ENCODE measurements around the gene PLIN4. TPM values are rescaled to one million over a fixed set of nuclear protein-coding genes. Genes with fewer than 3 reads are reported as not detected.

Gene PLIN4, protein sequence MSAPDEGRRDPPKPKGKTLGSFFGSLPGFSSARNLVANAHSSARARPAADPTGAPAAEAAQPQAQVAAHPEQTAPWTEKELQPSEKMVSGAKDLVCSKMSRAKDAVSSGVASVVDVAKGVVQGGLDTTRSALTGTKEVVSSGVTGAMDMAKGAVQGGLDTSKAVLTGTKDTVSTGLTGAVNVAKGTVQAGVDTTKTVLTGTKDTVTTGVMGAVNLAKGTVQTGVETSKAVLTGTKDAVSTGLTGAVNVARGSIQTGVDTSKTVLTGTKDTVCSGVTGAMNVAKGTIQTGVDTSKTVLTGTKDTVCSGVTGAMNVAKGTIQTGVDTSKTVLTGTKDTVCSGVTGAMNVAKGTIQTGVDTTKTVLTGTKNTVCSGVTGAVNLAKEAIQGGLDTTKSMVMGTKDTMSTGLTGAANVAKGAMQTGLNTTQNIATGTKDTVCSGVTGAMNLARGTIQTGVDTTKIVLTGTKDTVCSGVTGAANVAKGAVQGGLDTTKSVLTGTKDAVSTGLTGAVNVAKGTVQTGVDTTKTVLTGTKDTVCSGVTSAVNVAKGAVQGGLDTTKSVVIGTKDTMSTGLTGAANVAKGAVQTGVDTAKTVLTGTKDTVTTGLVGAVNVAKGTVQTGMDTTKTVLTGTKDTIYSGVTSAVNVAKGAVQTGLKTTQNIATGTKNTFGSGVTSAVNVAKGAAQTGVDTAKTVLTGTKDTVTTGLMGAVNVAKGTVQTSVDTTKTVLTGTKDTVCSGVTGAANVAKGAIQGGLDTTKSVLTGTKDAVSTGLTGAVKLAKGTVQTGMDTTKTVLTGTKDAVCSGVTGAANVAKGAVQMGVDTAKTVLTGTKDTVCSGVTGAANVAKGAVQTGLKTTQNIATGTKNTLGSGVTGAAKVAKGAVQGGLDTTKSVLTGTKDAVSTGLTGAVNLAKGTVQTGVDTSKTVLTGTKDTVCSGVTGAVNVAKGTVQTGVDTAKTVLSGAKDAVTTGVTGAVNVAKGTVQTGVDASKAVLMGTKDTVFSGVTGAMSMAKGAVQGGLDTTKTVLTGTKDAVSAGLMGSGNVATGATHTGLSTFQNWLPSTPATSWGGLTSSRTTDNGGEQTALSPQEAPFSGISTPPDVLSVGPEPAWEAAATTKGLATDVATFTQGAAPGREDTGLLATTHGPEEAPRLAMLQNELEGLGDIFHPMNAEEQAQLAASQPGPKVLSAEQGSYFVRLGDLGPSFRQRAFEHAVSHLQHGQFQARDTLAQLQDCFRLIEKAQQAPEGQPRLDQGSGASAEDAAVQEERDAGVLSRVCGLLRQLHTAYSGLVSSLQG (N-terminal part only)
- total RNA-seq (2022; extraction: Qiagen RNA extraction), result 0.09 to 0.15 TPM (median 0.12 TPM) in 5 replicates

DNA sequence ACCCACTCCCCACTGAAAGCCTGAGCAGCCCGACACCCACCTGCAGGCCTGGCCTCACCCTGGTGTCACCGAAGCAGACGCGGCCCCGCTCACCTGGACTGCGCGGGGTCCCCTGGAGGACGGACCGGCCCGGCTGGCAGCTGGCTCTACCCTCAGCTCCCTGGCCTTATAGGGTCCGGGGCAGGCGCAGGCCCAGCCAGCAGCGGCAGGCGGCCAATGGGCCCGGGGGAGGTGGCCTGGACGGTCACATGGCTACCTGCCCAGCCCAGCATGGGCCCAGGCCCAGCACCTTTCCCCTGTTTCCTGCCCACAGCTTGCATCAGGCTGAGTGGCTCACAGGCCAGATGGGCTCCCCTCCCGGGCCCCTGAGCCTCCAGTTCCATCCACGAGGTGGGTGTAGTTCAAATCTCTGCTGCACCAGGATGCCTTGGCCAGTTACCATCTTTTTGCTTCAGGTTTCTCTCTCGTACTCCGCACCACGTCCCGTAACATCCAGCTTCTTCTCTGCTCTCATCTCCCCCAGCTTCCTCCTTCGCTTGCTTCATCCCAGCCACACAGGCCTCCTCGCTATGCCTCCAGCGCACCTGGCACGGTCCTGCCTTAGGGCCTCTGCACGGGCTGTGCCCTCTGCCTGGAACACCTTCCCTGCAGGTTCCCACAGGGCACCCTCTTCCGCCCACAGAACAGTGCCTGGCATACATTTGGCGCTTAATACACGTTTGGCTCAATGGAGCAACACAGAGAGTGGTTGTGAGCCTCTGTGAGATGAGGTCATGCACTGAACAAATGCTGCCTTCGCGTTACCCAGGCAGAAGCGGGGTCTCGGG is at the start of gene PLIN4:
Gene PLIN4 (minus strand): TSS at position 142 of the 827 bp plus-strand sequence. CDS start 214 bp downstream, outside the sequence.

DNA sequence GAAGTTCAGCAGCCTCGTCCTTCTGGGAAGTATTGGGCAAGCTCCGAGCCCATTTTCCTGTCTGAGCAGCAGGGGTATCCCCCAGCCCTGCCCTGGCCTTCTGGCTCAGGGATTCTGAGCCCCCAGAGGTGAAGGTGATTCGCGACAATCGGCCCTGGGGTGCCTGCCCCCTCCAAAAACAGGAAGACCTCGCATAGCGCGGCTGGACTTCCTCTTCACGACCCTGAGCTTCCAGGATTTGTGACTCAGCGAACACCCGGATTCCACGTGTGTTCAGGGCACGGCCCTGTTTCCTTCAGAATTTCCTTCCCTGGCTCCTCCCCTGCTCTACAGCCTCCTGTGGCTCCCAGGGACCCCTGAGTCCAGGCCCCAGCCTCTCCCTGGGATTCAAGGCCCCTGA is 41.3 kb upstream of the PLIN4 start, which contains the start of gene SEMA6B:
Gene SEMA6B (minus strand): TSS at position 116 of the 400 bp plus-strand sequence. CDS start 1,227 bp downstream, outside the sequence.

DNA sequence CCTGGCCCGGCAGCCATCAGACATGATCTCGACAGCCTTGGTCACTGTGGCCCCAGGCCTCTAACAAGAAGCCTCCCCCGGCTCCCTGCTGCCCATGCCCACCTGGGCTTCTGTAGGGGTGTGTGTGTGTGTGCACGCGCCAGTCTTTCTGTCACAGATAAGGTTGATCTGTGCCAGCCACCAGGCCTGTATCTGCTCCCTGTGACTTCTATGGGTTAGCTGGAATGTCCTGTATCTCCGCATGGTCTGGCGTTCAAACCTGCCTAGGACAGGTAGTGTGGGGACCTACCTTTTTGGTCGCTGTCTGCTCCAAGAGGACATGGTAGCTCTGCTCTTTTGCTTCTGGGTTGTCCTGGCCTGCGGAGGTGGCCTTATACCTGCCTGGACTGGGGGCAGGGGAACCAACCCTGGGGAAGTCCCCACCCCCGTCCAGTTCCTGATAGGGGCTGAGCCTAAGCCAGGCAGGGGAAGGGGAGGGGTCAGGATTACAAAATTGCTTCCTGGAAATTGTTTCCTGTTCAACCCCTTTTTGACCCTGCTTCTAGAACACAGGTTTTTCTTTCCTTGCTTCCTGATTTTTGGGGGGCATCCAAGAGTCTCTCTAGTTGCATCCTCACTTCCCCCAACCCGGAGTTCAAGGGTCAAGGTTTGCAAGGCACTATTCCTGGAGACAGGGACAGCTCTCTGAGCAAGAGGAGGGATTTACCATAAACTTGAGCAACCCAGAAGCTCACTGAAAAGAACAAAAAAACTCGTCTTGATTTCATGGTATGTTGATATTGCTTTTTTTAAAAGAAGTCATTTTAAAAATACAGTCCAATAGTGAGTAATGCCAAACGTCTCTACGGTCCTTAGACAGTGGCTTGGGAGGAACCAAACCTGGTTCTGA is 21.7 kb upstream of the PLIN4 start, which contains the start of gene LRG1:
Gene LRG1 (minus strand): TSS at position 344 of the 889 bp plus-strand sequence. CDS start 23 bp downstream, at position 321.

DNA sequence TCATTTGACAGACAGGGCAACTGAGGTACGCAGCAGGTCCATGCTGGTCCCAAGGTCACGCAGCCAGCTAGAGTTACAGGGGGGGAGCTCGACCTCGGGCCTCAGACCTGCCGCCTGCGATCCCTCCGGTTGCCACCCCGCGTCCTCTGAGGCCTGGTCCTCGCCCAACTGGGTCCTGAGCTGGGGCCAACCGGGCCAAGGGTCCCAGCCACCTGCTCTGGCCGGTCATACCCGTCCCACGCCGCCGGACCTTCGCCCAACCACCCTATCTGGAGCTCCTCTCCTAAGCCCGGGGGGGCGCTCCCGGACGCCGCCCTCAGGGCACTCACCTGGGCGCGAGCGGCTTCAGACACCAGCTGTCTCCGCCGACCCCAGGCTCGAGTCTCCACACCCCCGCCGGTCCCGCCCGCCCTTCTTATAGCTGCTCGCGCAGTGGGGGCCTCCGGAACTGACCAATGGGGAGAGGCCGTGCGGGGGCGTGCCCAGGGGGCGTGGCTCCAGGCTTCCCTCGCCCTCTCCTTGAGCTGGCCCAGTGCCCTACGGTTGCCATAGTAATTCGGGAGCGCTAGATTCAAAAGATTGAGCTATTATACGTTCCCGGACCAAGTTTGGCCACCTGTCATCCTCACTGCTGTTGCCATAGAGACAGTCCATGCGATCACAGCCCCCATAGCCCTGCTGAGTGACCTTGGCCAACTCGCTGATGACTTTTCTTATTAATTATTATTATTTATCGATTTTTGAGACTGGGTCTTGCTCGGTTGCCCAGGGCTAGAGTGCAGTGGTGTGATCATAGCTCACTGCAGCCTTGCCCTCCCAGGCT is 16.8 kb upstream of the PLIN4 start, which contains the start of gene PLIN5:
Gene PLIN5 (minus strand): TSS at position 389 of the 823 bp plus-strand sequence. CDS start 1,150 bp downstream, outside the sequence.

DNA sequence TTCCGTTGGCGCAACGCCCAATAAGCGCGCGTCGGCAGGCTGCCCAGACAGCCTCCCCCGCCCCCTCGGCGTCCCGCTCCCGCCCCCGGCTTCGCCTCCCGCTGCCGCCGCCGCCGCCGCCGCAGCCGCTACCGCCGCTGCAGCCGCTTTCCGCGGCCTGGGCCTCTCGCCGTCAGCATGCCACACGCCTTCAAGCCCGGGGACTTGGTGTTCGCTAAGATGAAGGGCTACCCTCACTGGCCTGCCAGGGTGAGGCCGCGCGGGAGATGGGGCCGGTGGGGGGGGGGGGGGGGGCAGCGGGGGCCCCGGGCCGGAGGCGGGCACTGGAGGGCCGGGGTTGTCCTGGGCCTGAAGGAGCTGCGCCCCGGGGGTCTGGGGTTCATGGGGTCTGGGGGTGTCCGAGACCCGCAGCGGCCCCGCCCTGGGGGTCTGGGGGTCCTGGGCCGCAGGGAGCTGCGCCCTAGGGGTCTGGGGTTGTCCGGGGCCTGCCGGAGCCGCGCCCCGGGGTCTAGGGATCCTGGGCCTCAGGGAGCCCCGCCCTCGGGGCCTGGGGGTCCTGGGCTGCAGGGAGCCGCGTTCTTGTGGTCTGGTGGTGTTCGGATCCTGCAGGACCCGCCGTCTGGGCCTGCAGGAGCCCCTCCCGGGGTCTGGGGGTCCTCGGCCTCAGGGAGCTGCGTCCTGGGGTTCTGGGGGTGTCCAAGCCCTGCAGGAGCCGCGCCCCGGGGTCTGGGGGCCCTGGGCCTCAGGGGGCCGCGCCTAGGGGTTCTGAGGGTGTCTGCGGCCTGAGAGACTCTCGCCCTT is 45.9 kb downstream of the PLIN4 start, which contains the start of gene HDGFL2:
Gene HDGFL2 (plus strand): TSS at position 124 of the 801 bp plus-strand sequence. CDS start 54 bp downstream, at position 178.

DNA sequence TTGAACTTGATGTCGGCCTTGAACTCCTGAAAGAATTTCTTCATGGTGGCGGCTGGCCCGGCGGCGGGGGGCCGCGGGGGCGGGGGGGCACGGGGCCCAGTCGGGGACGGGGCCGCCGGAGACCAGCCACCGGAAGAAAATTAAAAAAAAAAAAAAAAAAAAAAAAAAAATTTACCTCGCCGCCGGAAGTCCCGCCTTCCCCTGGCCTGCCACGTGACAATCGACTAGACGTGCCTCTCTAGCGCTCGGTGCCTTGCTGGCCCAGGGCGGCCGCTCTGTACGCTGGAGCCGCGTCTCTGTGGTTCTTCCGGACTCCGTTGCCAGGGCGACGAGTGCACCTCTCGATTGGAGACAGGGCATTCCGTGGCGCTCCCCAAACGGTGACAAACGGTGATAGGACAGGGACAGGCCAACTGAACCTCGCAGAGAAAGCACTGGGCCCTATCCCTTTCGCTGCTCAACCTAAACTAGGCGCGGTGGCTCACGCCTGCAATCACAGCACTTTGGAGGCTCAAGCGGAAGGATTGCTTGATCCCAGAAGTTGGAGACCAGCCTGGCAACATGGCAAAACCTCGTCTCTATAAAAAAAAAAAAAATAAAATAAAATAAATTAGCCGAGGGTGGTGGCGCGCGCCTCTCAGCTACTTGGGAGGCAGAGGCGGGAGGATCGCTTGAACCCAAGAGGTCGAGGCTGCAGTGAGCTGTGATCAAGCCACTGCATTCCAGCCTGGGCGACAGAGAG is 60.5 kb downstream of the PLIN4 start, which contains the start of gene UBXN6:
Gene UBXN6 (minus strand): TSS at position 141 of the 742 bp plus-strand sequence. CDS start 97 bp downstream, at position 44.

Other genes starting within 250 kb of the PLIN4 start
- 0.12 to 0.17 TPM (median 0.15 TPM) in 3 of 5 replicates, not detected in the others for gene SHD, start 239.2 kb downstream of the PLIN4 start, total RNA-seq (2022; extraction: Qiagen RNA extraction)
- not detected in 5 replicates for gene TMIGD2, start 216.1 kb downstream of the PLIN4 start, total RNA-seq (2022; extraction: Qiagen RNA extraction)
- gene FSD1, start 213.9 kb downstream of the PLIN4 start, total RNA-seq (2022; extraction: Qiagen RNA extraction), result 8.0 to 9.1 TPM (median 8.3 TPM) in 5 replicates
- gene STAP2, start 179.7 kb downstream of the PLIN4 start, total RNA-seq (2022; extraction: Qiagen RNA extraction), result 0.09 to 0.24 TPM in 2 of 5 replicates, not detected in the others
- gene MPND, start 174.9 kb downstream of the PLIN4 start, total RNA-seq (2022; extraction: Qiagen RNA extraction), result 5.0 to 12.2 TPM (median 10.5 TPM) in 5 replicates
- gene SH3GL1, start 117.9 kb downstream of the PLIN4 start, total RNA-seq (2022; extraction: Qiagen RNA extraction), result 45.8 to 61.4 TPM (median 59.4 TPM) in 5 replicates
- gene CHAF1A, start 115.8 kb downstream of the PLIN4 start, total RNA-seq (2022; extraction: Qiagen RNA extraction), result 20.4 to 22.3 TPM (median 21.2 TPM) in 5 replicates
- gene UBXN6, start 60.7 kb downstream of the PLIN4 start, total RNA-seq (2022; extraction: Qiagen RNA extraction), result 39.6 to 66.9 TPM (median 60.1 TPM) in 5 replicates
- gene HDGFL2, start 46.2 kb downstream of the PLIN4 start, total RNA-seq (2022; extraction: Qiagen RNA extraction), result 25.2 to 29.7 TPM (median 26.5 TPM) in 5 replicates
- 0.10 to 0.39 TPM (median 0.14 TPM) in 5 replicates for gene PLIN5, start 16.7 kb upstream of the PLIN4 start, total RNA-seq (2022; extraction: Qiagen RNA extraction)
- gene LRG1, start 21.6 kb upstream of the PLIN4 start, total RNA-seq (2022; extraction: Qiagen RNA extraction), result 0.06 to 0.20 TPM (median 0.11 TPM) in 5 replicates
- gene SEMA6B, start 41.2 kb upstream of the PLIN4 start, total RNA-seq (2022; extraction: Qiagen RNA extraction), result 4.9 to 6.0 TPM (median 5.0 TPM) in 5 replicates
- 2.7 to 4.3 TPM (median 3.5 TPM) in 5 replicates for gene TNFAIP8L1, start 121.0 kb upstream of the PLIN4 start, total RNA-seq (2022; extraction: Qiagen RNA extraction)
- 116 to 145 TPM (median 140 TPM) in 5 replicates for gene MYDGF, start 151.9 kb upstream of the PLIN4 start, total RNA-seq (2022; extraction: Qiagen RNA extraction)
- 55.3 to 61.0 TPM (median 56.0 TPM) in 5 replicates for gene DPP9, start 205.4 kb upstream of the PLIN4 start, total RNA-seq (2022; extraction: Qiagen RNA extraction)